ENCODE results near the gene SH3YL1. TPM values are rescaled to one million over a fixed set of nuclear protein-coding genes. Genes with fewer than 3 reads are reported as not detected.

Gene SH3YL1
- total RNA-seq, 3 donors from 2014 or later = 40.5 to 151 (median 81.6) TPM

DNA sequence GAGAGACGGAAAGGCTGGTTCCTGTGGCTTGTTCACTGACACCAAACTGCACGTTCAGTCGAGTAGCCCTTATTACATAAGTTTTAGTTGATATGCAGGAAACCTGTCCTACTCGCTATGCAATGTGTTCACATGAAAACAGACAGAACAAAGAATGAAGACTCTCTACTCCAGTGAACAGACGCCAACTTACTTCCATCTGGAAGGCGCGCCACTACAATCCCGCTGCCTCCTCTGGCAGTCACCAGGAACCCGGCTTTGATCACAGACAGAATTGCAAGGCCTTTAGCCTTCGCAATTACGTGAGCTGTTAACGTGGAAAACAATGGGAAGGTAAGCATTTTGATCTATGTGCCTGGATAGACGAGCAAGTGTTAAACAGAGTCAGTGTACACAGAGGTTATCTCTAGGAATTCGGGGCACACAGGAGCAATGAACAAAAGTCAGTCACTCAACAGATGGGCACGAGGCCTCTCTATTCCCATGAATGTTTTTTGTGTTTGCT is 14.2 kb downstream of the SH3YL1 start:
- peaks cover 3% of the 10 kb centered on the region for H3K36me3 ChIP-seq
- no peak for DNase-seq (ENCODE audit: low spot score in 2 of 2)
- intact Hi-C loops (cut with DNase I; ENCODE audit: low total_unique reads) = no loop called here
- no peaks in the 10 kb centered on the region for H3K4me1 ChIP-seq
- no peaks in the 10 kb centered on the region for H3K9me3 ChIP-seq
- H3K27me3 ChIP-seq = no peaks in the 10 kb centered on the region
- TF ChIP-seq, protein P1, sequence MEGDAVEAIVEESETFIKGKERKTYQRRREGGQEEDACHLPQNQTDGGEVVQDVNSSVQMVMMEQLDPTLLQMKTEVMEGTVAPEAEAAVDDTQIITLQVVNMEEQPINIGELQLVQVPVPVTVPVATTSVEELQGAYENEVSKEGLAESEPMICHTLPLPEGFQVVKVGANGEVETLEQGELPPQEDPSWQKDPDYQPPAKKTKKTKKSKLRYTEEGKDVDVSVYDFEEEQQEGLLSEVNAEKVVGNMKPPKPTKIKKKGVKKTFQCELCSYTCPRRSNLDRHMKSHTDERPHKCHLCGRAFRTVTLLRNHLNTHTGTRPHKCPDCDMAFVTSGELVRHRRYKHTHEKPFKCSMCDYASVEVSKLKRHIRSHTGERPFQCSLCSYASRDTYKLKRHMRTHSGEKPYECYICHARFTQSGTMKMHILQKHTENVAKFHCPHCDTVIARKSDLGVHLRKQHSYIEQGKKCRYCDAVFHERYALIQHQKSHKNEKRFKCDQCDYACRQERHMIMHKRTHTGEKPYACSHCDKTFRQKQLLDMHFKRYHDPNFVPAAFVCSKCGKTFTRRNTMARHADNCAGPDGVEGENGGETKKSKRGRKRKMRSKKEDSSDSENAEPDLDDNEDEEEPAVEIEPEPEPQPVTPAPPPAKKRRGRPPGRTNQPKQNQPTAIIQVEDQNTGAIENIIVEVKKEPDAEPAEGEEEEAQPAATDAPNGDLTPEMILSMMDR (IDR thresholded peaks at IDR 0.05) = no peak
- TF ChIP-seq POLR2AphosphoS5 (IDR thresholded peaks at IDR 0.05) = no peak
- TF ChIP-seq POLR2A (IDR thresholded peaks at IDR 0.05) = no peak
- H3K4me3 ChIP-seq = no peak overlapping the region
- no peak overlapping the region for H3K27ac ChIP-seq

DNA sequence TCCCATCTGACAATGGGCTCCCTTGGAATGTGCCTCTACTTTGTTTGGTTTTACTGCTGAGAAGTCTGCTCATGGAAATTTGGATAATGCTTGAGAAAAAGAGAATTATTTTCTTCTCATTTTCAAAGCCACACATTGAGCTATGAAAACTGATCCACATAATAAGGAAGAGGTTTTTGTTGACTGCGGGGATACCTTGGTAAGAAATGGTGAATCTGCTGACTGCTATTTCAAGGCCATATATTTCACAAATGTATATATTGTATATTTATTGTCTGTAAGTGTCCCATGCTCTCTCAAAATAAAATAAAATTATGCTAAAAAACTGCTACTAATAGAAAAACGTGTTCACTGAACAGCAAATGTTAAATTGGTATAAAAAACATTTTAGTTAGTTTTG is 15.1 kb downstream of the SH3YL1 start:
- no peaks in the 10 kb centered on the region for H3K9me3 ChIP-seq
- H3K4me3 ChIP-seq = no peak overlapping the region
- DNase-seq (ENCODE audit: low spot score in 2 of 2) = no peak
- H3K4me1 ChIP-seq = no peaks in the 10 kb centered on the region
- H3K36me3 ChIP-seq = peaks cover 3% of the 10 kb centered on the region
- TF ChIP-seq, protein P1 (IDR thresholded peaks at IDR 0.05) = no peak
- TF ChIP-seq POLR2A (IDR thresholded peaks at IDR 0.05) = no peak
- TF ChIP-seq POLR2AphosphoS5 (IDR thresholded peaks at IDR 0.05) = no peak
- intact Hi-C loops (cut with DNase I; ENCODE audit: low total_unique reads) = no loop called here
- H3K27ac ChIP-seq = no peak overlapping the region
- H3K27me3 ChIP-seq = no peaks in the 10 kb centered on the region

DNA sequence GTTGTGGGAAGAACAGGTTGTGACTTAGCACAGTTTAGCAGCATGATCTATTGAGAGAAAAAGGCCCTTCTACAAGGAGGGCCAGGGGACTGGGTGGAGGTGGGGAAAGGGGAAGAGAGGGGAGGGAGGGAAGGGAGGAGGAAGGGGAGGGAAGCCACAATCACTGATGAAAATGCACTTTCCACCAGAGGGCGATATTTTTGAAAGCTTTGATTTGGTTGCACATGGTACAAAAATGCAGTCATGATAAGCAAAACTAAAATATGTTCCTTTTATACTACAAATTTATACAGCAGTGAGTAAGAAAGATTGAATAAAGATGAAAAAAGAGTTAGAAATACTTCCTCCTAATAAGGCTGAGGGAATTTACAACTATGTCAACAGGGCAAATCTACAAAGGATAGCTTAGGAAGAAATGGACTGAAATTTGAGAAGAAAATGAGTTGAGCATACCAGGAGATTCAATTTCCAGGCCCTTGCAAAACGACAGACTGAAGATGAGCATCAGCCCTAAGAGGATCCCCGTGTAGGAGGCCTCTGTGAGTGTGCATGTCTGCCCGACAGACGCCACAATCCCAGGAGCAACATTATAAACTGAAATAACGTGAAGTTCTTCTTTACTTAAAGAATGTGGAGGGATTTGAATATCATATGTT is 17.2 kb downstream of the SH3YL1 start:
- TF ChIP-seq, protein P1 (IDR thresholded peaks at IDR 0.05) = peak in 2 of 3 donors; percentile 31 to 34
- no peak for TF ChIP-seq POLR2AphosphoS5 (IDR thresholded peaks at IDR 0.05)
- H3K4me1 ChIP-seq = no peaks in the 10 kb centered on the region
- H3K27ac ChIP-seq = no peak overlapping the region
- intact Hi-C loops (cut with DNase I; ENCODE audit: low total_unique reads) = no loop called here
- H3K4me3 ChIP-seq = no peak overlapping the region
- no peaks in the 10 kb centered on the region for H3K27me3 ChIP-seq
- no peak for DNase-seq (ENCODE audit: low spot score in 2 of 2)
- peaks cover 3% of the 10 kb centered on the region for H3K36me3 ChIP-seq
- H3K9me3 ChIP-seq = no peaks in the 10 kb centered on the region

DNA sequence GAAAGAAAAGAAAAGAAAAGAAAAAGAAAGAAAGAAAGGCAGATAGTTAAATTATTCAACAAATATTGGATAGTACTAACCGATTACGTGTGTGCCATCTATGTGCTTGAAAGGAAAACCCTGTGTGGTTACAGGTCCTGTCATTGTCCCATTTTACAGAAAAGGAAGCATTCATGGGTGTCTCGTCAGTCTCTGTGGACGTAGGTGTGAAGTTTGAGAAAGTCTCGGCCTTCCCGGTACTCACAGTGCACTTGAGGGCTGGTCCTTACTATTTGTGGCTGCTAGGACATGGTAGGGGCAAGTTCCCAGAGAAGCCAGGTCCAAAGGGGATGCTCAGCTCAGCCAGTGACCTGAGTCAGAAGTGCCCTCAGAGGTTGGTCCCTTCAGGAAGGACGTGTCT is 19.3 kb downstream of the SH3YL1 start:
- Histone ChIP-seq H3K4me3 (no peak overlapping the region), H3K36me3 (peaks cover 3% of the 10 kb centered on the region), H3K27me3 (no peaks in the 10 kb centered on the region), H3K4me1 (no peaks in the 10 kb centered on the region), H3K27ac (no peak overlapping the region), H3K9me3 (no peaks in the 10 kb centered on the region)
- intact Hi-C loops (cut with DNase I; ENCODE audit: low total_unique reads) = no loop called here
- TF ChIP-seq POLR2AphosphoS5 (IDR thresholded peaks at IDR 0.05) (no peak), POLR2A (IDR thresholded peaks at IDR 0.05) (no peak)
- TF ChIP-seq, protein P1 (IDR thresholded peaks at IDR 0.05) = no peak
- DNase-seq (ENCODE audit: low spot score in 2 of 2) = no peak

DNA sequence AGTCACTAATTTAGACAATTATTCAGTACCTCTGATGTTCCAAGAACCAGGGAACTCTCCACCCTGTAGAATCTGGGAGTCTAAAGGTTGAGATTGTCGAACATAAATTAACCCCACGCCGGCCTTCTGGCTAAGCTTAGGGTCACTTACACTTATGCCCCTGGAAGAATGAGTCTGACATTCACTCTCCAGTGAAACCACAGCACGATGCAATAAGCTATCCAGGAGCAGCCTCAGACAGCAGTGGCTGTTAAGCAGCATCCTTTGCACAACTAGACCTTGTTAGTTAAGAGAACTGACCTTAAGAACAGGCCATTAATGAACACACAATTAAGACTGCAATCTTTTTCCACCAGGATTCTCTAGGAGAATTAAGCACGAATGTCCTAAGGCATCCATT is 25.0 kb downstream of the SH3YL1 start:
- Histone ChIP-seq H3K9me3 (no peaks in the 10 kb centered on the region), H3K27me3 (no peaks in the 10 kb centered on the region), H3K4me1 (no peaks in the 10 kb centered on the region), H3K4me3 (no peak overlapping the region), H3K36me3 (no peaks in the 10 kb centered on the region), H3K27ac (no peak overlapping the region)
- intact Hi-C loops (cut with DNase I; ENCODE audit: low total_unique reads) = no loop called here
- no peak for DNase-seq (ENCODE audit: low spot score in 2 of 2)
- TF ChIP-seq POLR2AphosphoS5 (IDR thresholded peaks at IDR 0.05) = no peak
- TF ChIP-seq, protein P1 (IDR thresholded peaks at IDR 0.05) = no peak
- no peak for TF ChIP-seq POLR2A (IDR thresholded peaks at IDR 0.05)

All from breast epithelium (tissue), 4 donors.